K562 (cell line): ENCODE results near the gene MERTK. TPM values are rescaled to one million over a fixed set of nuclear protein-coding genes. Genes with fewer than 3 reads are reported as not detected.

Experiments
- EP300 ChIP-seq: IDR thresholded peaks from 2 replicates; pipeline ENCODE4 v1.6.1; 2012; ENCODE audit warnings: low read length, improper control_type of control experiment
- ERF ChIP-seq: fragments of 450-650 bp; formaldehyde crosslinking; IDR thresholded peaks from 2 replicates; pipeline ENCODE4 v1.4.0; 2020; ENCODE audit warnings: mild to moderate bottlenecking, mixed read lengths
- EWSR1 ChIP-seq: fragments of 450-650 bp; IDR thresholded peaks from 2 replicates; pipeline ENCODE4 v1.6.1; 2018; ENCODE audit warnings: borderline replicate concordance, mild to moderate bottlenecking, low read depth, moderate library complexity; ENCODE audit not compliant: partially characterized antibody
- MYC ChIP-seq, 2 experiments: fragments of 250-450 bp in 1 of 2; sonication (Bioruptor Pico) in 1 of 2; IDR thresholded peaks; 2 replicates each; pipeline versions ENCODE4 v1.5.1 to v1.6.1; 2012 to 2021; ENCODE audit warnings: low read depth in 2 of 2, borderline replicate concordance in 1 of 2, improper control_type of control experiment in 1 of 2, low read length in 1 of 2, mild to moderate bottlenecking in 1 of 2, moderate library complexity in 1 of 2
- NR4A1 ChIP-seq, 2 experiments: fragments of 250-450 bp in 1 of 2; fragments of 450-650 bp in 1 of 2; sonication (Bioruptor Pico) in 1 of 2; IDR thresholded peaks; 2 replicates each; pipeline versions ENCODE4 v1.4.0 to v1.6.1; 2016 to 2020; ENCODE audit warnings: mild to moderate bottlenecking in 2 of 2, missing compliant biosample characterization in 1 of 2, missing genetic modification characterization in 1 of 2, moderate library complexity in 1 of 2
- PHF21A ChIP-seq: fragments of 450-650 bp; IDR thresholded peaks from 2 replicates; pipeline ENCODE4 v1.6.1; 2017; ENCODE audit warnings: low read depth, borderline replicate concordance
- SIX5 ChIP-seq, 2 experiments: IDR thresholded peaks; 2 replicates each; pipeline ENCODE4 v1.6.1; 2011; ENCODE audit warnings: low read length in 2 of 2, borderline replicate concordance in 1 of 2, low read depth in 1 of 2, mild to moderate bottlenecking in 1 of 2, moderate library complexity in 1 of 2; ENCODE audit not compliant: insufficient read depth in 1 of 2
- SRSF9 ChIP-seq: fragments of 200-400 bp; formaldehyde crosslinking; IDR thresholded peaks from 2 replicates; pipeline ENCODE4 v1.6.1; 2017; ENCODE audit warnings: low read depth, low read length, borderline replicate concordance
- TRIM24 ChIP-seq, 2 experiments: fragments of 450-650 bp; IDR thresholded peaks; 2 replicates each; pipeline ENCODE4 v1.6.1; 2016
- ZNF197 ChIP-seq: fragments of 200-800 bp; sonication (Bioruptor generic); IDR thresholded peaks from 2 replicates; pipeline ENCODE4 v1.6.1; 2016; ENCODE audit warnings: low read depth, missing genetic modification characterization, missing compliant biosample characterization
- ZNF217 ChIP-seq: sonication (generic); formaldehyde crosslinking; IDR thresholded peaks from 2 replicates; pipeline ENCODE4 v1.8.0; 2022; ENCODE audit warnings: mild to moderate bottlenecking, missing genetic modification reagents
- ZNF224 ChIP-seq: sonication (generic); formaldehyde crosslinking; IDR thresholded peaks from 2 replicates; pipeline ENCODE4 v1.8.0; 2022; ENCODE audit warnings: mild to moderate bottlenecking, missing genetic modification reagents
- ZNF445 ChIP-seq: fragments of 250-450 bp; sonication (Bioruptor Pico); IDR thresholded peaks from 2 replicates; pipeline ENCODE4 v1.4.0; 2020; ENCODE audit warnings: low read depth, mild to moderate bottlenecking, moderate library complexity
- ZNF644 ChIP-seq: fragments of 200-800 bp; sonication (Bioruptor generic); IDR thresholded peaks from 2 replicates; pipeline ENCODE4 v1.6.1; 2016; ENCODE audit warnings: low read depth, missing genetic modification characterization, missing compliant biosample characterization
- ZNF830 ChIP-seq: fragments of 250-450 bp; sonication (Bioruptor Pico); IDR thresholded peaks from 2 replicates; pipeline ENCODE4 v1.5.0; 2021; ENCODE audit warnings: mild to moderate bottlenecking
- polyA plus RNA-seq, 8 experiments: library from polyadenylated mRNA; depleted of rRNA in 4 of 8; stranded (reverse) in 5 of 8; unstranded in 3 of 8; fragments of >200 nt; fragmentation: Nextera tagmentation in 2 of 8; fragmentation: Illumina TruSeq in 1 of 8; extraction: Ambion mirVana in 2 of 8; extraction: Trizol in 1 of 8; gene quantifications; 2 replicates each; pipeline versions ENCODE4 v1.2.1 to v1.2.3, GENCODE V29; 2011 to 2014; ENCODE audit warnings: inconsistent platforms in 1 of 8, missing spikeins in 1 of 8
- total RNA-seq, 7 experiments: library from RNA; depleted of rRNA in 6 of 7; stranded (reverse); fragments of >200 nt in 6 of 7; fragmentation: Illumina TruSeq in 2 of 7; extraction: Trizol in 2 of 7; gene quantifications; 2 replicates each; pipeline versions ENCODE4 v1.2.1 to v1.2.3, GENCODE V29; 2011 to 2021; ENCODE audit warnings: low replicate concordance in 1 of 7
- TF ChIP-seq, protein P1 (sequence below): fragments of 450-650 bp; IDR thresholded peaks from 2 replicates; pipeline ENCODE4 v1.6.1; 2016; ENCODE audit warnings: missing biosample characterization, missing genetic modification characterization
- TF ChIP-seq, protein P2 (sequence below), 3 experiments: IDR thresholded peaks in 2 of 3; conservative IDR thresholded peaks in 1 of 3; 2 replicates each; pipeline ENCODE4 v1.5.1; 2011 to 2012; ENCODE audit warnings: low read length in 3 of 3, mild to moderate bottlenecking in 3 of 3, control low read depth in 2 of 3, improper control_type of control experiment in 1 of 3, inconsistent platforms in 1 of 3, low read depth in 1 of 3, mixed read lengths in 1 of 3, moderate library complexity in 1 of 3; ENCODE audit not compliant: insufficient read depth in 2 of 3
- TF ChIP-seq, protein P3 (sequence below): sonication (generic); formaldehyde crosslinking; IDR thresholded peaks from 2 replicates; pipeline ENCODE4 v1.8.1; 2022; ENCODE audit warnings: missing genetic modification reagents
- TF ChIP-seq, protein P4 (sequence below): fragments of 450-650 bp; conservative IDR thresholded peaks from 2 replicates; pipeline ENCODE4 v1.6.1; 2016; ENCODE audit warnings: missing genetic modification characterization, low read depth, mild to moderate bottlenecking, control low read depth, missing compliant biosample characterization

The MERTK gene
- total and polyA plus RNA-seq, 9 of the 15 experiments (the other 6 are each of a cell fraction or from before 2014, with no cell fraction given) = 0.23 to 1.6 (median 0.74) TPM

DNA sequence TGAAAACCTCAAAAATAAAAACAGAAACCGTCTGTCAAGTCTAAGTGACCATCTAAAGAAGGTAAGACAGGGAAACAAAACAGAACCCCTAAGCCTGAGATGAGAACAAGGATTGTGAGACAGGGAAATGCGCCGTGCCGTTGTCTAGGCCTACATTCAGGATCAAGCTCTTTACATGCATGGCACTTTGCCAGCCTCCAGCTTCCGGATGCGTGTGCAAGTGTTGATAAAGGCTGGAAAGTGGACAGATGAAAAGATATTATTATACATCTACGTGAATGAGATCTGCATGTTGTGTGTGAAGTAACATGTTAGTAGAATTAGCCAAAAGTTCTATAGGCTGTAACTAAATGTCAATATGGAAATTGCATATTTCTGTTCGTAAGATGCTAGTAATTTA, 128.1 kb downstream of the MERTK start (continued):
- TF ChIP-seq MYC (IDR thresholded peaks at IDR 0.05; ENCODE audit: low read depth, low read length) (peak; percentile 30; the same call in 1 of the 2 replicates), MYC (CRISPR knock-in tag; IDR thresholded peaks at IDR 0.05; ENCODE audit: borderline replicate concordance, low read depth) (no peak), ZNF217 (no peak), ERF (CRISPR knock-in tag) (no peak), SIX5 (IDR thresholded peaks at IDR 0.05; ENCODE audit: borderline replicate concordance in 1 of 2, insufficient read depth in 1 of 2, low read depth in 1 of 2, low read length in 2 of 2) (no peak), EWSR1 (no peak), ZNF197 (CRISPR knock-in tag) (no peak), ZNF224 (CRISPR knock-in tag) (no peak), ZNF830 (CRISPR knock-in tag) (no peak), EP300 (peak; percentile 73), NR4A1 (CRISPR knock-in tag; IDR thresholded peaks at IDR 0.05) (no peak), NR4A1 (tag; IDR thresholded peaks at IDR 0.05) (no peak), ZNF445 (CRISPR knock-in tag) (no peak), PHF21A (no peak), TRIM24 (IDR thresholded peaks at IDR 0.05) (peak; percentile 49 to 58; a peak in 2 of 4 replicates), ZNF644 (tag) (no peak), SRSF9 (no peak)
- TF ChIP-seq, protein P1, sequence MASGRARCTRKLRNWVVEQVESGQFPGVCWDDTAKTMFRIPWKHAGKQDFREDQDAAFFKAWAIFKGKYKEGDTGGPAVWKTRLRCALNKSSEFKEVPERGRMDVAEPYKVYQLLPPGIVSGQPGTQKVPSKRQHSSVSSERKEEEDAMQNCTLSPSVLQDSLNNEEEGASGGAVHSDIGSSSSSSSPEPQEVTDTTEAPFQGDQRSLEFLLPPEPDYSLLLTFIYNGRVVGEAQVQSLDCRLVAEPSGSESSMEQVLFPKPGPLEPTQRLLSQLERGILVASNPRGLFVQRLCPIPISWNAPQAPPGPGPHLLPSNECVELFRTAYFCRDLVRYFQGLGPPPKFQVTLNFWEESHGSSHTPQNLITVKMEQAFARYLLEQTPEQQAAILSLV (tag) = no peak
- TF ChIP-seq, protein P2, sequence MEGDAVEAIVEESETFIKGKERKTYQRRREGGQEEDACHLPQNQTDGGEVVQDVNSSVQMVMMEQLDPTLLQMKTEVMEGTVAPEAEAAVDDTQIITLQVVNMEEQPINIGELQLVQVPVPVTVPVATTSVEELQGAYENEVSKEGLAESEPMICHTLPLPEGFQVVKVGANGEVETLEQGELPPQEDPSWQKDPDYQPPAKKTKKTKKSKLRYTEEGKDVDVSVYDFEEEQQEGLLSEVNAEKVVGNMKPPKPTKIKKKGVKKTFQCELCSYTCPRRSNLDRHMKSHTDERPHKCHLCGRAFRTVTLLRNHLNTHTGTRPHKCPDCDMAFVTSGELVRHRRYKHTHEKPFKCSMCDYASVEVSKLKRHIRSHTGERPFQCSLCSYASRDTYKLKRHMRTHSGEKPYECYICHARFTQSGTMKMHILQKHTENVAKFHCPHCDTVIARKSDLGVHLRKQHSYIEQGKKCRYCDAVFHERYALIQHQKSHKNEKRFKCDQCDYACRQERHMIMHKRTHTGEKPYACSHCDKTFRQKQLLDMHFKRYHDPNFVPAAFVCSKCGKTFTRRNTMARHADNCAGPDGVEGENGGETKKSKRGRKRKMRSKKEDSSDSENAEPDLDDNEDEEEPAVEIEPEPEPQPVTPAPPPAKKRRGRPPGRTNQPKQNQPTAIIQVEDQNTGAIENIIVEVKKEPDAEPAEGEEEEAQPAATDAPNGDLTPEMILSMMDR (IDR thresholded peaks at IDR 0.05 in 2 of 3, conservative IDR thresholded peaks at IDR 0.05 in 1 of 3; ENCODE audit: insufficient read depth in 2 of 3, low read depth in 1 of 3, low read length in 3 of 3) = no peak
- TF ChIP-seq, protein P3, sequence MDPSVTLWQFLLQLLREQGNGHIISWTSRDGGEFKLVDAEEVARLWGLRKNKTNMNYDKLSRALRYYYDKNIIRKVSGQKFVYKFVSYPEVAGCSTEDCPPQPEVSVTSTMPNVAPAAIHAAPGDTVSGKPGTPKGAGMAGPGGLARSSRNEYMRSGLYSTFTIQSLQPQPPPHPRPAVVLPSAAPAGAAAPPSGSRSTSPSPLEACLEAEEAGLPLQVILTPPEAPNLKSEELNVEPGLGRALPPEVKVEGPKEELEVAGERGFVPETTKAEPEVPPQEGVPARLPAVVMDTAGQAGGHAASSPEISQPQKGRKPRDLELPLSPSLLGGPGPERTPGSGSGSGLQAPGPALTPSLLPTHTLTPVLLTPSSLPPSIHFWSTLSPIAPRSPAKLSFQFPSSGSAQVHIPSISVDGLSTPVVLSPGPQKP (CRISPR knock-in tag) = no peak
- TF ChIP-seq, protein P4, sequence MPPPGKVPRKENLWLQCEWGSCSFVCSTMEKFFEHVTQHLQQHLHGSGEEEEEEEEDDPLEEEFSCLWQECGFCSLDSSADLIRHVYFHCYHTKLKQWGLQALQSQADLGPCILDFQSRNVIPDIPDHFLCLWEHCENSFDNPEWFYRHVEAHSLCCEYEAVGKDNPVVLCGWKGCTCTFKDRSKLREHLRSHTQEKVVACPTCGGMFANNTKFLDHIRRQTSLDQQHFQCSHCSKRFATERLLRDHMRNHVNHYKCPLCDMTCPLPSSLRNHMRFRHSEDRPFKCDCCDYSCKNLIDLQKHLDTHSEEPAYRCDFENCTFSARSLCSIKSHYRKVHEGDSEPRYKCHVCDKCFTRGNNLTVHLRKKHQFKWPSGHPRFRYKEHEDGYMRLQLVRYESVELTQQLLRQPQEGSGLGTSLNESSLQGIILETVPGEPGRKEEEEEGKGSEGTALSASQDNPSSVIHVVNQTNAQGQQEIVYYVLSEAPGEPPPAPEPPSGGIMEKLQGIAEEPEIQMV (tag) = no peak
